ENCODE data around the gene CAMTA1.

CAMTA1 gene

DNA sequence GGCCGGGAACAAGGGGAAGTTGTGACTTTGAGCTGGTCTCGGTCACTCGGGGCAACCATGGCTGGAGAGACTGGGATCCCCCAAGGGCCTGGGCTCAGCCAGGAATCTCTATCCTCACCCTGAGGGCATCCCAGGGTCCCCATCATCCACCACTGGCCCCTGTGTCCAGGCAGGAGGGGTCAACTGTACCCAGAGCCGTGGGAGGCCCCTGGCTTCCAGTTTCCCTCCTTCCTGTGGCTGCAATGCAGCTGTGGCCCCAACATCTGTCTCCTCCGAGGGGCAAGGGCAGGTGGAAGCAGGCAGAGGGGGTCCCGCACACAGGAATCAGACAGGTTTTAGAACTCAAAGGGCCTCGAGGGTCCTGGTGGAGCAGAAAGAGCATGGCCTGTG lies 653.1 kb downstream of the CAMTA1 start:
- H3K4me3 ChIP-seq (ENCODE audit: low read depth, low read length) = no peak overlapping the region
- TF ChIP-seq CTCF (IDR thresholded peaks at IDR 0.05; ENCODE audit: low read depth, low read length, missing control alignments) = no peak
- DNase-seq (ENCODE audit: low read depth) = no peak

DNA sequence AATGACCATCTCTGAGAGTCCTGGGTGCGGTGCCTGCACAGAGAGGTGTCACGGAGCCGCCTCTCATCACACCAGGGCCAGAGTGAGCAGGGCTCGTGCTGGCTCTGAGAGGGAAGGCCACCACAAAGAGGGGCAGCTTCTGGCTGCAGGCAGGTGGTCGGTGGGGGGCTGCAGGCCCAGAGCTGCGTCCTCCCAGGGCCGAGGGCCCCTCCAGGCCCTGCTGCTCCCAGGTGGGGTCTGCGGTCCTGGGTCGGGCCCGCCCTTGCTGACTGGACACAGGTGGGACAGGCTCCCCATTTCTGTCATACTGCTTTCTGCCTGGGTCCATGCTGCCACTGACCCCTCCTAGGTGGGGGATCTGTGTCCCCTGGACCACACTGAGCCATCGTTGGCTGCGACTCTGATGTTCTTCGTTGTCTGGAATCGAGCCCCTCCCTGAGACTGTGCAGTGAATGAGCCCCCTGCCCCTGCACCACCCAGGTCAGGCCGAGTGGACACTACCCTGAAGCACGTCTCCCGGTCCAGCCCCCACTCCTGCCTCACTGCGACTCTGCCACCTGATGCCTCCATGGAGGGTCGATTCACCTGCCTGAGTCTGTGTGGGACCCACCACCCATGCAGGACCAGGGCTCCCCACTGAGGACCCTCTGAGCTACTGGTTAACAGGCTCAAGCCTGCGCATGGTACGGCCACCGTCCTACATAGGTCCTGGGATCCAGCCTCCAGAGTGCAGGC lies 653.8 kb downstream of the CAMTA1 start:
- H3K4me3 ChIP-seq (ENCODE audit: low read depth, low read length) = no peak overlapping the region
- no peak for DNase-seq (ENCODE audit: low read depth)
- TF ChIP-seq CTCF (IDR thresholded peaks at IDR 0.05; ENCODE audit: low read depth, low read length, missing control alignments) = no peak

GRCh38 chr1:7440154-7440553 lies 654.9 kb downstream of the CAMTA1 start:
- DNase-seq (ENCODE audit: low read depth) = no peak
- no peak overlapping the region for H3K4me3 ChIP-seq (ENCODE audit: low read depth, low read length)
- no peak for TF ChIP-seq CTCF (IDR thresholded peaks at IDR 0.05; ENCODE audit: low read depth, low read length, missing control alignments)

DNA sequence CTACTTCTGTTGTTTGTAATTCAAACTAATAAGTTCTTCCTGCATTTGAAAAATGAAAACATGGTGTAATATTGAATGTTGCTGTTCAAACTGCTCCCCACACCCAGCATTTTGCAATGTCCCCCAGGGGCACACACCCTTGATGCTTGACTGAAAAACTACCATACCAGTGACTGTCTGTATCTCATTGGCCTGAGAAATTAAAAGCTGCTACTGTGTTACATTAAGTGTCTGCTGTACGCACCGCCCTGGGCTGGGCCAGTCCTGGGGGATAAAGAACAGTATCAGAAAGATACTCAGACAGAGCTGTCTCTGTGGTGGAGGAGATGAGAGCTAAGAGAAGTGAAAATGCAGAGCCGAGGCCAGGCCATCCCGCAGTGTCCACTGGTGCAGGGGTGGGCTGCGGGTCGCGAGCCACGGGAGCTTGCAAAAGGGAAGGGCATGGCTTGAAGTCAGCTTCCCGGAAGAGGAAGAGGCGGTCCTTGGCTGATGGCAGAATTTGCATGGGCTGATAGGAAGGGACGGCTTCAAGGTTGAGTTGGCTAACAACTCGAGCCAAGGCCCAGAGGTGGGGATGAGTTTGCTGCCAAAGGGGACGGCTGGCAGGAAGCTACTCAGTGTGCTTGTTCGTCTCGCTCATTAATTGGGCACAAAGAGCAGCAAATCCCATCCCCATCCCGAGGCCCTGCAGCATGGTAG lies 656.0 kb downstream of the CAMTA1 start:
- DNase-seq (ENCODE audit: low read depth) = no peak
- TF ChIP-seq CTCF (IDR thresholded peaks at IDR 0.05; ENCODE audit: low read depth, low read length, missing control alignments) = no peak
- H3K4me3 ChIP-seq (ENCODE audit: low read depth, low read length) = no peak overlapping the region

- H3K4me3 ChIP-seq (ENCODE audit: low read depth, low read length) = no peak overlapping the region
- TF ChIP-seq CTCF (IDR thresholded peaks at IDR 0.05; ENCODE audit: low read depth, low read length, missing control alignments) = no peak
- DNase-seq (ENCODE audit: low read depth) = no peak
Observed at GRCh38 chr1:7442036-7442435, 656.8 kb downstream of the CAMTA1 start.

- no peak for DNase-seq (ENCODE audit: low read depth)
- no peak for TF ChIP-seq CTCF (IDR thresholded peaks at IDR 0.05; ENCODE audit: low read depth, low read length, missing control alignments)
- H3K4me3 ChIP-seq (ENCODE audit: low read depth, low read length) = no peak overlapping the region
Observed at GRCh38 chr1:7442918-7443317, 657.7 kb downstream of the CAMTA1 start.

GRCh38 chr1:7444363-7444762 lies 659.1 kb downstream of the CAMTA1 start:
- H3K4me3 ChIP-seq (ENCODE audit: low read depth, low read length) = no peak overlapping the region
- TF ChIP-seq CTCF (IDR thresholded peaks at IDR 0.05; ENCODE audit: low read depth, low read length, missing control alignments) = no peak

More at GRCh38 chr1:7444363-7444762, 659.1 kb downstream of the CAMTA1 start:
- DNase-seq (ENCODE audit: low read depth) = no peak

Measured in GM12864 (cell line).